Loucy (cell line): ENCODE measurements around the gene CD79A.

Source experiments
- H2AFZ ChIP-seq: fragments of 200-600 bp; sonication (generic); 2 replicates; pipeline ENCODE4 v1.6.0; 2016; ENCODE audit warnings: antibody characterized with exemption, mild to moderate bottlenecking, low read length, moderate library complexity
- H3F3A ChIP-seq: fragments of 200-600 bp; 2 replicates; pipeline ENCODE4 v1.6.0; 2016; ENCODE audit warnings: antibody characterized with exemption, low read depth, mild to moderate bottlenecking
- H3K27me3 ChIP-seq: fragments of 200-600 bp; sonication (generic); 2 replicates; pipeline ENCODE4 v1.6.1; 2014; ENCODE audit warnings: low read length, mild to moderate bottlenecking; ENCODE audit not compliant: insufficient read depth, poor library complexity, severe bottlenecking
- H3K36me3 ChIP-seq: fragments of 200-600 bp; sonication (generic); 2 replicates; pipeline ENCODE4 v1.6.1; 2016; ENCODE audit warnings: low read length; ENCODE audit not compliant: insufficient read depth
- H3K4me1 ChIP-seq: fragments of 200-600 bp; sonication (generic); 2 replicates; pipeline ENCODE4 v1.5.1; 2014; ENCODE audit warnings: low read length, mild to moderate bottlenecking; ENCODE audit not compliant: insufficient read depth, poor library complexity, severe bottlenecking
- H3K4me2 ChIP-seq: fragments of 200-600 bp; sonication (generic); 2 replicates; pipeline ENCODE4 v1.6.0; 2014; ENCODE audit warnings: antibody characterized with exemption, low read length, low read depth, mild to moderate bottlenecking; ENCODE audit not compliant: poor library complexity, severe bottlenecking
- H3K4me3 ChIP-seq: fragments of 200-600 bp; sonication (generic); 2 replicates; pipeline ENCODE4 v1.5.1; 2014; ENCODE audit warnings: low read length, mild to moderate bottlenecking, mixed read lengths; ENCODE audit not compliant: poor library complexity, severe bottlenecking
- H3K79me2 ChIP-seq: fragments of 200-600 bp; sonication (generic); 2 replicates; pipeline ENCODE4 v1.6.1; 2014; ENCODE audit warnings: low read length; ENCODE audit not compliant: insufficient read depth
- H3K9ac ChIP-seq: fragments of 200-600 bp; sonication (generic); 2 replicates; pipeline ENCODE4 v1.6.0; 2014; ENCODE audit warnings: mild to moderate bottlenecking, low read depth, low read length, moderate library complexity; ENCODE audit not compliant: poor library complexity, severe bottlenecking
- H3K9me2 ChIP-seq: fragments of 200-600 bp; sonication (generic); replicated peaks from 2 replicates; pipeline ENCODE4 v1.6.1; 2016; ENCODE audit warnings: low read depth, low read length, mixed read lengths
- H3K9me3 ChIP-seq: fragments of 200-600 bp; sonication (generic); 2 replicates; pipeline ENCODE4 v1.6.1; 2014; ENCODE audit warnings: mild to moderate bottlenecking, antibody characterized with exemption, low read length, low read depth; ENCODE audit not compliant: insufficient read depth
- H4K20me1 ChIP-seq: fragments of 200-600 bp; sonication (generic); 2 replicates; pipeline ENCODE4 v1.6.0; 2014; ENCODE audit warnings: antibody characterized with exemption, low read length, mild to moderate bottlenecking; ENCODE audit not compliant: insufficient read depth, poor library complexity, severe bottlenecking
- CTCF ChIP-seq: fragments of 200-600 bp; sonication (generic); conservative IDR thresholded peaks from 2 replicates; pipeline ENCODE4 v1.5.1; 2014; ENCODE audit warnings: mild to moderate bottlenecking, antibody characterized with exemption, low read length
- EZH2phosphoT487 ChIP-seq: fragments of 200-600 bp; IDR thresholded peaks from 2 replicates; pipeline ENCODE4 v1.6.1; 2018; ENCODE audit warnings: antibody characterized with exemption, mild to moderate bottlenecking, moderate library complexity, borderline replicate concordance

The CD79A gene

GRCh38 chr19:41876847-41877832 is at the start of gene CD79A:
Gene CD79A, plus strand, starts transcription at chr19:41877279. Its CDS starts 26 bp downstream, at chr19:41877305.
- TF ChIP-seq EZH2phosphoT487 (no peak), CTCF (no peak)
- Histone ChIP-seq H3K79me2 (peaks cover 27% of the 10 kb centered on the region), H3K4me1 (peaks cover 33% of the 10 kb centered on the region), H2AFZ (peak within 1 kb of the TSS; percentile 23; the same call in 1 of the 2 replicates), H3K9me2 (no peaks in the 10 kb centered on the region), H4K20me1 (no peaks in the 10 kb centered on the region), H3K36me3 (peaks cover 5% of the 10 kb centered on the region; the same call in 1 of the 2 replicates), H3K4me2 (peak within 1 kb of the TSS; percentile 89), H3K27me3 (no peaks in the 10 kb centered on the region), H3K9ac (peak within 1 kb of the TSS; percentile 81), H3F3A (peaks cover 16% of the 10 kb centered on the region), H3K9me3 (no peaks in the 10 kb centered on the region), H3K4me3 (peak within 1 kb of the TSS; percentile 77)

- no peak overlapping the region for H3K9ac ChIP-seq
- H3K4me2 ChIP-seq, result no peak overlapping the region
- TF ChIP-seq EZH2phosphoT487, result no peak
- TF ChIP-seq CTCF, result no peak
Measured at GRCh38 chr19:41837981-41838708, 38.9 kb upstream of the CD79A start.

GRCh38 chr19:41839211-41839610 is 37.9 kb upstream of the CD79A start:
- no peaks in the 10 kb centered on the region for H3K4me1 ChIP-seq
- TF ChIP-seq CTCF (no peak), EZH2phosphoT487 (no peak)
- no peak overlapping the region for H3K9ac ChIP-seq
- H3K27me3 ChIP-seq, result no peaks in the 10 kb centered on the region
- no peaks in the 10 kb centered on the region for H4K20me1 ChIP-seq
- no peaks in the 10 kb centered on the region for H3K36me3 ChIP-seq
- H3K9me2 ChIP-seq, result no peaks in the 10 kb centered on the region
- H3K9me3 ChIP-seq, result no peaks in the 10 kb centered on the region
- H3K79me2 ChIP-seq, result no peaks in the 10 kb centered on the region
- H2AFZ ChIP-seq, result no peak overlapping the region
- H3K4me3 ChIP-seq, result no peak overlapping the region
- no peak overlapping the region for H3K4me2 ChIP-seq
- H3F3A ChIP-seq, result no peaks in the 10 kb centered on the region

More at GRCh38 chr19:41837981-41838708, 38.9 kb upstream of the CD79A start:
- H3K4me3 ChIP-seq, result no peak overlapping the region
- H3K27me3 ChIP-seq, result no peaks in the 10 kb centered on the region
- no peaks in the 10 kb centered on the region for H4K20me1 ChIP-seq
- no peak overlapping the region for H2AFZ ChIP-seq
- H3K79me2 ChIP-seq, result no peaks in the 10 kb centered on the region
- H3K9me2 ChIP-seq, result no peaks in the 10 kb centered on the region
- no peaks in the 10 kb centered on the region for H3K36me3 ChIP-seq
- H3K4me1 ChIP-seq, result no peaks in the 10 kb centered on the region
- H3F3A ChIP-seq, result no peaks in the 10 kb centered on the region
- H3K9me3 ChIP-seq, result no peaks in the 10 kb centered on the region
